Measurements from ENCODE around the gene BEX1.
A peak's percentile ranks its signal among the peaks of the same experiment; 100 is the strongest.

BEX1 gene

DNA sequence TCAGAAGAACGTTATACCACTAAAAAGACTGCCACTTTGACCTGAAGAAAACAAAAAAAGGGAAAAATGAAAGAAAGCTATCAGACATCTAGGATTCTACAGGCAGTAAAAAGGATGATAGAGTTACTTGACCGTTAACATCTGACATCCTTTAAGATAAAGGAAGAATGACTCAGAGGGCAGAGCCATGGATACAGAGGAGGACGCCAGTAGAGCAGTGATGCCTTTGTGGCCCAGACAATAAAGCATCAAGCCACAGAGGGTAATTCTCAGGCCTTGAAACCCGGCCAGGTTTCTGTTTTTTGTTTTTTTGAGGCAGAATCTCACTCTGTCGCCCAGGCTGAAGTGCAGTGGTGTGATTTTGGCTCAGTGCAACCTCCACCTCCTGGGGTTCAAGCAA, 9.5 kb upstream of the BEX1 start:
- no peak overlapping the region for H3K4me3 ChIP-seq (ENCODE audit: low read length in 2 of 2)
- H2AFZ ChIP-seq (ENCODE audit: low read length): no peak overlapping the region

GRCh38 chrX:103066606-103067005, 2.6 kb upstream of the BEX1 start:
- WGBS, 2 donors (ENCODE audit: extremely low coverage in 2 of 2, insufficient read length in 2 of 2, insufficient replicate concordance in 1 of 2): no CpG with 5 or more reads among the region's 1 CpG
- Histone ChIP-seq H3K36me3 (replicated peaks in 1 of 2; ENCODE audit: control insufficient read depth in 2 of 2, insufficient read depth in 2 of 2, low read length in 2 of 2) (peaks cover 0 to 4% of the 10 kb centered on the region in 2 donors), H3K4ac (ENCODE audit: low read length) (no peak overlapping the region)

More for the DNA sequence above, 9.5 kb upstream of the BEX1 start:
- WGBS, 2 donors (ENCODE audit: extremely low coverage in 2 of 2, insufficient read length in 2 of 2, insufficient replicate concordance in 1 of 2): no CpG with 5 or more reads among the region's 5 CpGs
- no peaks in the 10 kb centered on the region for H3K79me1 ChIP-seq (ENCODE audit: low read depth, low read length)
- no peak overlapping the region for H3K27ac ChIP-seq (replicated peaks; ENCODE audit: low read length)
- H4K8ac ChIP-seq (ENCODE audit: low read depth, low read length): no peak overlapping the region
- no peaks in the 10 kb centered on the region for H3K9me3 ChIP-seq (replicated peaks in 1 of 2; ENCODE audit: control insufficient read depth in 2 of 2, insufficient read depth in 1 of 2, low read depth in 1 of 2, low read length in 2 of 2)
- no peaks in the 10 kb centered on the region for H3K27me3 ChIP-seq (ENCODE audit: control insufficient read depth in 3 of 3, insufficient read depth in 3 of 3, low read depth in 1 of 3, low read length in 3 of 3)
- no peak overlapping the region for H3K4me2 ChIP-seq (ENCODE audit: insufficient read depth, low read length, poor library complexity, severe bottlenecking)
- H2BK120ac ChIP-seq (ENCODE audit: low read depth, low read length): no peak overlapping the region
- no peak overlapping the region for H2AK5ac ChIP-seq (ENCODE audit: low read depth, low read length)
- H4K91ac ChIP-seq (ENCODE audit: low read depth, low read length, poor library complexity): no peak overlapping the region
- no peak overlapping the region for H3K14ac ChIP-seq (ENCODE audit: low read length)
- H3K36me3 ChIP-seq (replicated peaks in 1 of 2; ENCODE audit: control insufficient read depth in 2 of 2, insufficient read depth in 2 of 2, low read length in 2 of 2): no peaks in the 10 kb centered on the region
- no peak overlapping the region for H3K9ac ChIP-seq (ENCODE audit: low read depth, low read length, poor library complexity)
- no peak overlapping the region for H2BK5ac ChIP-seq (ENCODE audit: low read length)
- peak; percentile 1 for DNase-seq (ENCODE audit: low spot score)
- no peak overlapping the region for H2BK15ac ChIP-seq (ENCODE audit: low read length)
- no peak overlapping the region for H3K18ac ChIP-seq (ENCODE audit: low read length)
- H3K4me1 ChIP-seq (ENCODE audit: control insufficient read depth in 2 of 2, insufficient read depth in 1 of 2, low read depth in 1 of 2, low read length in 2 of 2): no peaks in the 10 kb centered on the region
- H3K23ac ChIP-seq (ENCODE audit: low read depth, low read length, poor library complexity): no peak overlapping the region
- no peak overlapping the region for H2BK12ac ChIP-seq (ENCODE audit: low read length)
- H3K4ac ChIP-seq (ENCODE audit: low read length): no peak overlapping the region

GRCh38 chrX:103063191-103063845, 653 bp downstream of the BEX1 start:
- peak overlapping the region; percentile 84 for H3K9ac ChIP-seq (ENCODE audit: low read depth, low read length, poor library complexity)
- peak overlapping the region; percentile 80 for H3K18ac ChIP-seq (ENCODE audit: low read length)
- no peak overlapping the region for H2BK5ac ChIP-seq (ENCODE audit: low read length)
- H3K14ac ChIP-seq (ENCODE audit: low read length): no peak overlapping the region
- H2AFZ ChIP-seq (ENCODE audit: low read length): peak overlapping the region; percentile 87
- peak overlapping the region; percentile 53 to 91 for H3K4me3 ChIP-seq (ENCODE audit: low read length in 2 of 2)
- H3K23ac ChIP-seq (ENCODE audit: low read depth, low read length, poor library complexity): no peak overlapping the region
- no peak overlapping the region for H2AK5ac ChIP-seq (ENCODE audit: low read depth, low read length)
- no peaks in the 10 kb centered on the region for H3K9me3 ChIP-seq (replicated peaks in 1 of 2; ENCODE audit: control insufficient read depth in 2 of 2, insufficient read depth in 1 of 2, low read depth in 1 of 2, low read length in 2 of 2)
- WGBS, 2 donors (ENCODE audit: extremely low coverage in 2 of 2, insufficient read length in 2 of 2, insufficient replicate concordance in 1 of 2): no CpG with 5 or more reads among the region's 34 CpGs
- peaks cover 0 to 3% of the 10 kb centered on the region in 2 donors for H3K4me1 ChIP-seq (ENCODE audit: control insufficient read depth in 2 of 2, insufficient read depth in 1 of 2, low read depth in 1 of 2, low read length in 2 of 2)
- H3K4ac ChIP-seq (ENCODE audit: low read length): no peak overlapping the region
- no peak overlapping the region for H4K91ac ChIP-seq (ENCODE audit: low read depth, low read length, poor library complexity)
- no peak overlapping the region for H3K27ac ChIP-seq (replicated peaks; ENCODE audit: low read length)
- peak overlapping the region; percentile 45 for H3K4me2 ChIP-seq (ENCODE audit: insufficient read depth, low read length, poor library complexity, severe bottlenecking)
- H2BK12ac ChIP-seq (ENCODE audit: low read length): no peak overlapping the region
- no peak overlapping the region for H2BK15ac ChIP-seq (ENCODE audit: low read length)
- peak; percentile 59 for DNase-seq (ENCODE audit: low spot score)
- H3K27me3 ChIP-seq (ENCODE audit: control insufficient read depth in 3 of 3, insufficient read depth in 3 of 3, low read depth in 1 of 3, low read length in 3 of 3): no peaks in the 10 kb centered on the region
- no peak overlapping the region for H4K8ac ChIP-seq (ENCODE audit: low read depth, low read length)
- H2BK120ac ChIP-seq (ENCODE audit: low read depth, low read length): no peak overlapping the region
- H3K79me1 ChIP-seq (ENCODE audit: low read depth, low read length): no peaks in the 10 kb centered on the region
- peaks cover 0 to 4% of the 10 kb centered on the region in 2 donors for H3K36me3 ChIP-seq (replicated peaks in 1 of 2; ENCODE audit: control insufficient read depth in 2 of 2, insufficient read depth in 2 of 2, low read length in 2 of 2)

More at GRCh38 chrX:103066606-103067005, 2.6 kb upstream of the BEX1 start:
- Histone ChIP-seq H3K9me3 (replicated peaks in 1 of 2; ENCODE audit: control insufficient read depth in 2 of 2, insufficient read depth in 1 of 2, low read depth in 1 of 2, low read length in 2 of 2) (no peaks in the 10 kb centered on the region), H3K27me3 (ENCODE audit: control insufficient read depth in 3 of 3, insufficient read depth in 3 of 3, low read depth in 1 of 3, low read length in 3 of 3) (no peaks in the 10 kb centered on the region), H3K4me3 (ENCODE audit: low read length in 2 of 2) (no peak overlapping the region), H2BK12ac (ENCODE audit: low read length) (no peak overlapping the region), H3K27ac (replicated peaks; ENCODE audit: low read length) (no peak overlapping the region), H3K23ac (ENCODE audit: low read depth, low read length, poor library complexity) (no peak overlapping the region), H4K8ac (ENCODE audit: low read depth, low read length) (no peak overlapping the region), H3K14ac (ENCODE audit: low read length) (no peak overlapping the region), H4K91ac (ENCODE audit: low read depth, low read length, poor library complexity) (no peak overlapping the region), H3K4me1 (ENCODE audit: control insufficient read depth in 2 of 2, insufficient read depth in 1 of 2, low read depth in 1 of 2, low read length in 2 of 2) (peaks cover 0 to 3% of the 10 kb centered on the region in 2 donors), H2BK120ac (ENCODE audit: low read depth, low read length) (no peak overlapping the region), H2BK15ac (ENCODE audit: low read length) (no peak overlapping the region), H2AK5ac (ENCODE audit: low read depth, low read length) (no peak overlapping the region), H3K79me1 (ENCODE audit: low read depth, low read length) (no peaks in the 10 kb centered on the region), H3K18ac (ENCODE audit: low read length) (no peak overlapping the region), H3K4me2 (ENCODE audit: insufficient read depth, low read length, poor library complexity, severe bottlenecking) (no peak overlapping the region), H2BK5ac (ENCODE audit: low read length) (no peak overlapping the region), H2AFZ (ENCODE audit: low read length) (no peak overlapping the region), H3K9ac (ENCODE audit: low read depth, low read length, poor library complexity) (no peak overlapping the region)
- no peak for DNase-seq (ENCODE audit: low spot score)

GRCh38 chrX:103061486-103061885, 2.5 kb downstream of the BEX1 start:
- Histone ChIP-seq H2AFZ (ENCODE audit: low read length) (no peak overlapping the region), H3K4me2 (ENCODE audit: insufficient read depth, low read length, poor library complexity, severe bottlenecking) (no peak overlapping the region), H3K14ac (ENCODE audit: low read length) (no peak overlapping the region), H2BK15ac (ENCODE audit: low read length) (no peak overlapping the region), H2AK5ac (ENCODE audit: low read depth, low read length) (no peak overlapping the region), H3K23ac (ENCODE audit: low read depth, low read length, poor library complexity) (no peak overlapping the region), H2BK5ac (ENCODE audit: low read length) (no peak overlapping the region), H3K27me3 (ENCODE audit: control insufficient read depth in 3 of 3, insufficient read depth in 3 of 3, low read depth in 1 of 3, low read length in 3 of 3) (peaks cover 0 to 3% (median 0%) of the 10 kb centered on the region in 3 experiments), H3K9ac (ENCODE audit: low read depth, low read length, poor library complexity) (no peak overlapping the region), H3K18ac (ENCODE audit: low read length) (no peak overlapping the region), H4K8ac (ENCODE audit: low read depth, low read length) (no peak overlapping the region), H3K27ac (replicated peaks; ENCODE audit: low read length) (no peak overlapping the region), H3K79me1 (ENCODE audit: low read depth, low read length) (no peaks in the 10 kb centered on the region), H3K4ac (ENCODE audit: low read length) (no peak overlapping the region), H3K4me3 (ENCODE audit: low read length in 2 of 2) (no peak overlapping the region), H3K36me3 (replicated peaks in 1 of 2; ENCODE audit: control insufficient read depth in 2 of 2, insufficient read depth in 2 of 2, low read length in 2 of 2) (peaks cover 0 to 4% of the 10 kb centered on the region in 2 donors), H2BK120ac (ENCODE audit: low read depth, low read length) (no peak overlapping the region), H4K91ac (ENCODE audit: low read depth, low read length, poor library complexity) (no peak overlapping the region), H3K4me1 (ENCODE audit: control insufficient read depth in 2 of 2, insufficient read depth in 1 of 2, low read depth in 1 of 2, low read length in 2 of 2) (peaks cover 0 to 3% of the 10 kb centered on the region in 2 donors), H3K9me3 (replicated peaks in 1 of 2; ENCODE audit: control insufficient read depth in 2 of 2, insufficient read depth in 1 of 2, low read depth in 1 of 2, low read length in 2 of 2) (no peaks in the 10 kb centered on the region), H2BK12ac (ENCODE audit: low read length) (no peak overlapping the region)
- no CpG with 5 or more reads among the region's 3 CpGs for WGBS, 2 donors (ENCODE audit: extremely low coverage in 2 of 2, insufficient read length in 2 of 2, insufficient replicate concordance in 1 of 2)
- no peak for DNase-seq (ENCODE audit: low spot score)

Data from neuronal stem cell (in vitro differentiated cells).